GM18508 (cell line): ENCODE data around the gene SWSAP1.
"Not testable (repeated sequence)": the region's sequence is repeated elsewhere in the genome, so short reads cannot be mapped to it uniquely, and the experiment has no call there.

Source experiments
- ATAC-seq: cut with Tn5 transposase; IDR thresholded peaks from one replicate; pipeline ENCODE4 v1.9.1; 2021; ENCODE audit warnings: moderate number of reproducible peaks; ENCODE audit not compliant: insufficient read depth, unreplicated experiment

SWSAP1 gene

GRCh38 chr19:11354102-11354501 is 20.4 kb upstream of the SWSAP1 start:
- not testable (repeated sequence) for ATAC-seq

- ATAC-seq: no peak
Observed at GRCh38 chr19:11355160-11356073, 19.0 kb upstream of the SWSAP1 start, which contains the start of gene PLPPR2. Gene PLPPR2, plus strand, starts transcription at chr19:11355432. Its CDS starts 2,242 bp downstream, at chr19:11357674.

- ATAC-seq: no peak
Observed at GRCh38 chr19:11356074-11356397, 18.4 kb upstream of the SWSAP1 start.

GRCh38 chr19:11356676-11357550 is 17.6 kb upstream of the SWSAP1 start:
- ATAC-seq: no peak

- no peak for ATAC-seq
Observed at GRCh38 chr19:11359421-11359820, 15.0 kb upstream of the SWSAP1 start.

- ATAC-seq: no peak
Observed at GRCh38 chr19:11361037-11361770, 13.3 kb upstream of the SWSAP1 start.

- no peak for ATAC-seq
Observed at GRCh38 chr19:11361771-11362731, 12.4 kb upstream of the SWSAP1 start.

GRCh38 chr19:11363881-11364280 is 10.6 kb upstream of the SWSAP1 start:
- no peak for ATAC-seq

GRCh38 chr19:11364296-11364904 is 10.1 kb upstream of the SWSAP1 start:
- no peak for ATAC-seq

- no peak for ATAC-seq
Observed at GRCh38 chr19:11364935-11365334, 9.5 kb upstream of the SWSAP1 start.

- no peak for ATAC-seq
Observed at GRCh38 chr19:11365557-11366117, 8.8 kb upstream of the SWSAP1 start.

GRCh38 chr19:11367528-11367927 is 6.9 kb upstream of the SWSAP1 start:
- no peak for ATAC-seq

- no peak for ATAC-seq
Observed at GRCh38 chr19:11370744-11371143, 3.7 kb upstream of the SWSAP1 start.

- no peak for ATAC-seq
Observed at GRCh38 chr19:11373166-11373884, 1.1 kb upstream of the SWSAP1 start.

- no peak for ATAC-seq
Observed at GRCh38 chr19:11373885-11374432, 507 bp upstream of the SWSAP1 start.

- no peak for ATAC-seq
Observed at GRCh38 chr19:11375143-11375948, 880 bp downstream of the SWSAP1 start.

- no peak for ATAC-seq
Observed at GRCh38 chr19:11377237-11377636, 2.8 kb downstream of the SWSAP1 start.
